Smooth muscle cell (in vitro differentiated cells): ENCODE results near the gene MAST4. TPM values are rescaled to one million over a fixed set of nuclear protein-coding genes. Genes with fewer than 3 reads are reported as not detected.

Source experiments
- DNase-seq: peaks from one replicate; lab custom pipeline; 2025; ENCODE audit not compliant: unreplicated experiment; lab: John Stamatoyannopoulos, UW
- H2AFZ ChIP-seq: fragments of 200-600 bp; sonication (generic); 2 replicates; pipeline ENCODE4 v1.6.0; 2016; ENCODE audit warnings: antibody characterized with exemption, low read depth, mild to moderate bottlenecking
- H3F3A ChIP-seq: fragments of 200-600 bp; sonication (generic); 2 replicates; pipeline ENCODE4 v1.6.0; 2017; ENCODE audit warnings: antibody characterized with exemption, low read depth
- H3K27ac ChIP-seq: fragments of 200-600 bp; sonication (generic); 2 replicates; pipeline ENCODE4 v1.5.1; 2016; ENCODE audit warnings: low read depth, mild to moderate bottlenecking
- H3K27me3 ChIP-seq: fragments of 200-600 bp; sonication (generic); 2 replicates; pipeline ENCODE4 v1.6.1; 2016; ENCODE audit warnings: low read depth, mild to moderate bottlenecking
- H3K36me3 ChIP-seq: fragments of 200-600 bp; sonication (generic); 2 replicates; pipeline ENCODE4 v1.5.1; 2016; ENCODE audit warnings: low read depth
- H3K4me1 ChIP-seq: fragments of 200-600 bp; sonication (generic); 2 replicates; pipeline ENCODE4 v1.5.1; 2016; ENCODE audit warnings: low read depth
- H3K4me2 ChIP-seq: fragments of 200-600 bp; sonication (generic); 2 replicates; pipeline ENCODE4 v1.6.0; 2016; ENCODE audit warnings: mild to moderate bottlenecking
- H3K4me3 ChIP-seq: fragments of 200-600 bp; sonication (generic); 2 replicates; pipeline ENCODE4 v1.5.1; 2016; ENCODE audit warnings: mild to moderate bottlenecking
- H3K79me2 ChIP-seq: fragments of 200-600 bp; sonication (generic); 2 replicates; pipeline ENCODE4 v1.6.0; 2016; ENCODE audit warnings: low read depth, mild to moderate bottlenecking
- H3K9ac ChIP-seq: fragments of 200-600 bp; sonication (generic); 2 replicates; pipeline ENCODE4 v1.6.0; 2016; ENCODE audit warnings: low read depth
- H3K9me3 ChIP-seq: fragments of 200-600 bp; sonication (generic); replicated peaks from 2 replicates; pipeline ENCODE4 v1.5.1; 2016; ENCODE audit warnings: low read depth
- H4K20me1 ChIP-seq: fragments of 200-600 bp; sonication (generic); 2 replicates; pipeline ENCODE4 v1.6.0; 2016; ENCODE audit warnings: low read depth
- WGBS: methylation state at CpG from one replicate; pipeline ENCODE4 v1.1.7; 2016; ENCODE audit warnings: low lambda C conversion rate; 5-methylcytosine and 5-hydroxymethylcytosine counted together
- polyA plus RNA-seq: library from polyadenylated mRNA; unstranded; fragments of >200 nt; fragmentation: Nextera tagmentation; extraction: Ambion mirVana; gene quantifications from 2 replicates; pipeline ENCODE4 v1.2.1, GENCODE V29; 2016
- total RNA-seq: library from RNA; depleted of rRNA; stranded (reverse); fragments of >200 nt; gene quantifications from 2 replicates; pipeline ENCODE4 v1.2.3, GENCODE V29; 2014
- TF ChIP-seq, protein P1 (sequence below): fragments of 200-600 bp; sonication (generic); IDR thresholded peaks from 2 replicates; pipeline ENCODE4 v1.5.1; 2017; ENCODE audit warnings: borderline replicate concordance, mild to moderate bottlenecking, antibody characterized with exemption; ENCODE audit not compliant: insufficient read depth, poor library complexity, severe bottlenecking

MAST4 gene
- total and polyA plus RNA-seq, 2 experiments from 2014 or later: 6.3 to 24.0 TPM

DNA sequence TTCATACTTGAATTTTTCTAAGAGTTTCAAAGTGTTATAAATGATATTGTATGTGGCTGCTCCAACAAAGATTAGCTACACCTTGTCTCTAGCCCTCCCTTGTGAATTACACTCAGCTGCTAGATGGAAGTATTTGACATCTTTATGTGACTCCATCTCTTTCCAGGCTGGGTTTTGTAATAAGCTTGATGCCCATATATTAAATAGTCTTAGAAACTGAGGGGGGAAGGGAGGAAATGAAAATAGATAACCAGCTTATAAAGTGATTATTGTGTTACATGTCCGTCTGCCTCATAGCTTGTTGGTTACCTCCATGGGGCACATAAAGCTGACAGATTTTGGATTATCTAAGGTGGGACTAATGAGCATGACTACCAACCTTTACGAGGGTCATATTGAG lies 537.0 kb downstream of the MAST4 start:
- H3K4me3 ChIP-seq: no peak overlapping the region
- H3K79me2 ChIP-seq: no peaks in the 10 kb centered on the region
- no peaks in the 10 kb centered on the region for H3F3A ChIP-seq
- H3K36me3 ChIP-seq: no peaks in the 10 kb centered on the region
- H3K27me3 ChIP-seq: no peaks in the 10 kb centered on the region
- no peak overlapping the region for H3K4me2 ChIP-seq
- TF ChIP-seq, protein P1, sequence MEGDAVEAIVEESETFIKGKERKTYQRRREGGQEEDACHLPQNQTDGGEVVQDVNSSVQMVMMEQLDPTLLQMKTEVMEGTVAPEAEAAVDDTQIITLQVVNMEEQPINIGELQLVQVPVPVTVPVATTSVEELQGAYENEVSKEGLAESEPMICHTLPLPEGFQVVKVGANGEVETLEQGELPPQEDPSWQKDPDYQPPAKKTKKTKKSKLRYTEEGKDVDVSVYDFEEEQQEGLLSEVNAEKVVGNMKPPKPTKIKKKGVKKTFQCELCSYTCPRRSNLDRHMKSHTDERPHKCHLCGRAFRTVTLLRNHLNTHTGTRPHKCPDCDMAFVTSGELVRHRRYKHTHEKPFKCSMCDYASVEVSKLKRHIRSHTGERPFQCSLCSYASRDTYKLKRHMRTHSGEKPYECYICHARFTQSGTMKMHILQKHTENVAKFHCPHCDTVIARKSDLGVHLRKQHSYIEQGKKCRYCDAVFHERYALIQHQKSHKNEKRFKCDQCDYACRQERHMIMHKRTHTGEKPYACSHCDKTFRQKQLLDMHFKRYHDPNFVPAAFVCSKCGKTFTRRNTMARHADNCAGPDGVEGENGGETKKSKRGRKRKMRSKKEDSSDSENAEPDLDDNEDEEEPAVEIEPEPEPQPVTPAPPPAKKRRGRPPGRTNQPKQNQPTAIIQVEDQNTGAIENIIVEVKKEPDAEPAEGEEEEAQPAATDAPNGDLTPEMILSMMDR: no peak
- H2AFZ ChIP-seq: no peak overlapping the region
- no peaks in the 10 kb centered on the region for H4K20me1 ChIP-seq
- 51% methylated on average over 2 of the region's 2 CpGs for WGBS
- no peak for DNase-seq
- no peaks in the 10 kb centered on the region for H3K9me3 ChIP-seq
- no peak overlapping the region for H3K27ac ChIP-seq
- H3K9ac ChIP-seq: no peak overlapping the region
- no peaks in the 10 kb centered on the region for H3K4me1 ChIP-seq

DNA sequence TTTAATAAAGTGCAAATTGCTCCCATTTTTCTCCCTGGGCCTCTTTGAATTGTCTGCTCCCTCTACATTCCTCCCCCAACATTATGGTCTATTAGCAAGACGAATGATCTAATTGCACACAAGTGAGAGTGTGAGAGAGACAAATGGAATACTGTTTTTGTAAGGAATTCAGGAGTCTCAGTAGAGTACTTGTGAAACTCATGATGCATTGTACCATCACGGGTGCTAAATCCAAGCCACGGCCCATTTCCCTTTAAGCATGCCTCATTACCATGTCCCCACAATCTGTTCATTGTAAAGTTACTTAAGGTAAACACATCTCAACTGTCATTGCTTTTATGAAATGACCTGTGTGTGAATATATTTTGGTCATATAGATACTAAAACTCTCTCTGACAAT lies 537.6 kb downstream of the MAST4 start:
- TF ChIP-seq, protein P1: no peak
- Histone ChIP-seq H3K4me3 (no peak overlapping the region), H3K27me3 (no peaks in the 10 kb centered on the region), H3K9ac (no peak overlapping the region), H2AFZ (no peak overlapping the region), H3K27ac (no peak overlapping the region), H3K4me1 (no peaks in the 10 kb centered on the region), H3K79me2 (no peaks in the 10 kb centered on the region), H3K4me2 (no peak overlapping the region), H3K9me3 (no peaks in the 10 kb centered on the region), H3K36me3 (no peaks in the 10 kb centered on the region), H4K20me1 (no peaks in the 10 kb centered on the region), H3F3A (no peaks in the 10 kb centered on the region)
- no peak for DNase-seq
- 96% methylated on average over 3 of the region's 3 CpGs for WGBS

DNA sequence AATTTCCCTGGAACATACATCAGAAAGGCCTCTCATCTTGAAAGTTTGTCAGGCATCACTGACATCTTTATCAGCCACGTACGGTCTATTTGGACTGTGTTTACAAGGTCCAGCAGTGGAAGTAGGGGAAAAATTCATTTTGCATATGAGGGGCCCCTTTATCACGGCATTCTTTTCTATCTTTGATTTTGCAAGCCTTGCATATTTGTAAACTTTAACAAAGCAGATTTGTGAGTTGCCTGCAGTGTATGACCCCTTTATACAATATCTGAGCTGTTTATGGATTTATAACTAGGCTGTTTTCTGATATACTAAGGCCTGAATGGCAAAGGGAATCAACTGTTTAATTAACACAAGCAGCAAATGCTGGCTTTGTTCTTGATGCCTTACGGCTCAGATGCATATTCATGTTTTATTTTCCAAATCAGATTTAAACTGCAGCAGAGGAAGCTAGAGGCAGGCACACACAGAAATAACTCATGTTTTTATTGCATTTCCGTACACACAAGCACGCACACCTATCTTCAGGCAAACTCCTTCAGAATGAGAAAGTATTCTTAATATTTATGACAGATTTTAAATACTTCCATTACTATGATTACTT lies 539.3 kb downstream of the MAST4 start:
- H2AFZ ChIP-seq: no peak overlapping the region
- no peaks in the 10 kb centered on the region for H4K20me1 ChIP-seq
- no peak overlapping the region for H3K4me3 ChIP-seq
- H3K9me3 ChIP-seq: no peaks in the 10 kb centered on the region
- 89% methylated on average over 6 of the region's 6 CpGs for WGBS
- H3K27me3 ChIP-seq: no peaks in the 10 kb centered on the region
- TF ChIP-seq, protein P1: no peak
- H3K4me1 ChIP-seq: no peaks in the 10 kb centered on the region
- H3K79me2 ChIP-seq: no peaks in the 10 kb centered on the region
- H3K27ac ChIP-seq: no peak overlapping the region
- no peak for DNase-seq
- no peak overlapping the region for H3K4me2 ChIP-seq
- H3K36me3 ChIP-seq: no peaks in the 10 kb centered on the region
- H3F3A ChIP-seq: no peaks in the 10 kb centered on the region
- no peak overlapping the region for H3K9ac ChIP-seq

DNA sequence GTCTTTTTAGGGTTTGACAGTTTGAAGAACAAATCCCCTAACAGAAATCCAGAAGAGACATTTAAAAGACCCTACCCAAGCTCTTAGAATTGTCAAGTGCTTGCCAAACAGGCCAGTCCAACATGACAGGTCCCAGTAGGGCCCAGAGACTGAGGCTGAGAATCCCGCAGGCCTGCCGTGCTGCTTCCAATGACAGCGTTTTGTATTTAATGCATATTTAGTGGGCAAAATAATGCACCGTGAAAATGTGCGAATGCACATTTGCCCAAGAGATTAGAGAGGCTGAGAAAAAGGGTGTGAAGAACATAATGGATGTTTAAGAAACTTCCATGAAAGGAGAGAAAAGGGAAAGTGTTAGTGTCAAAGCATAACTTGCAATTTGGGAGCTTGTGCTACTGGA lies 542.8 kb downstream of the MAST4 start:
- H3K9me3 ChIP-seq: no peaks in the 10 kb centered on the region
- no peaks in the 10 kb centered on the region for H3K79me2 ChIP-seq
- no peaks in the 10 kb centered on the region for H3K27me3 ChIP-seq
- no peak overlapping the region for H3K4me3 ChIP-seq
- TF ChIP-seq, protein P1: no peak
- H3K4me1 ChIP-seq: no peaks in the 10 kb centered on the region
- no peaks in the 10 kb centered on the region for H3K36me3 ChIP-seq
- no peaks in the 10 kb centered on the region for H3F3A ChIP-seq
- no peaks in the 10 kb centered on the region for H4K20me1 ChIP-seq
- H3K9ac ChIP-seq: no peak overlapping the region
- H3K27ac ChIP-seq: no peak overlapping the region
- H3K4me2 ChIP-seq: no peak overlapping the region
- H2AFZ ChIP-seq: no peak overlapping the region
- no peak for DNase-seq
- 95% methylated on average over 5 of the region's 5 CpGs for WGBS
